Stimulated activated CD8-positive, alpha-beta memory T cell treated with anti-CD3 and anti-CD28 coated beads, Interleukin-7, amount 100 ng/mL, for 4 hours (primary cell): ENCODE results near the gene TSPAN4.

Experiments used
- DNase-seq, 2 donors: peaks; one replicate each; pipeline ENCODE4 v3.0.0-alpha.2; 2020; ENCODE audit warnings: low read depth in 2 of 2

TSPAN4 gene

GRCh38 chr11:836274-836673 lies 6.4 kb upstream of the TSPAN4 start:
- no peak for DNase-seq

GRCh38 chr11:836700-837099 lies 6.0 kb upstream of the TSPAN4 start:
- DNase-seq: no peak

DNA sequence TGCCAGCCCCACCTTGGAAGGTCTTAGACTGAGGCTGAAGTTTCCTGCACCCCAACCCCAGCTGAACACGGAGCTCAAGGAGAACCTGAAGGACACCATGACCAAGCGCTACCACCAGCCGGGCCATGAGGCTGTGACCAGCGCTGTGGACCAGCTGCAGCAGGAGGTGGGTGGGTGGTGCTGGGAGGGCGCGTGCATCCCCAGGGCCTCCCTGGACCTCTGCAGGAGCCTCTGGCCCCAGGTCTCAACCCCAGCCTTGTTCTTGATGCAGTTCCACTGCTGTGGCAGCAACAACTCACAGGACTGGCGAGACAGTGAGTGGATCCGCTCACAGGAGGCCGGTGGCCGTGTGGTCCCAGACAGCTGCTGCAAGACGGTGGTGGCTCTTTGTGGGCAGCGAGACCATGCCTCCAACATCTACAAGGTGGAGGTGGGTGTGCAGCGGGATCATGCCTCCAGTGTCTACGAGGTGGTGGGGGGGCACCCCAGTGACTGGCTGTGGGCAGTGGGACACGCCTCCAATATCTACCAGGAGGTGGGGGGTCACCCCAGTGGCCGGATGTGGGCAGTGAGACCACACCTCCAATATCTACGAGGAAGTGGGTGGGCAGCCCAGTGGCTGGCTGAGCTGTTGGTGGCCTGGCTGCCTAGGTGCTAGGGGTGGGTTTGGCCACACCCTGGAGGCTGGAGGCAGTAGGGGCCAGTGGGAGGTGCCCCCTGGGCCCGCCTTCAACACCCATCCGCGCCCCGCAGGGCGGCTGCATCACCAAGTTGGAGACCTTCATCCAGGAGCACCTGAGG lies 5.3 kb upstream of the TSPAN4 start:
- DNase-seq: no peak

DNA sequence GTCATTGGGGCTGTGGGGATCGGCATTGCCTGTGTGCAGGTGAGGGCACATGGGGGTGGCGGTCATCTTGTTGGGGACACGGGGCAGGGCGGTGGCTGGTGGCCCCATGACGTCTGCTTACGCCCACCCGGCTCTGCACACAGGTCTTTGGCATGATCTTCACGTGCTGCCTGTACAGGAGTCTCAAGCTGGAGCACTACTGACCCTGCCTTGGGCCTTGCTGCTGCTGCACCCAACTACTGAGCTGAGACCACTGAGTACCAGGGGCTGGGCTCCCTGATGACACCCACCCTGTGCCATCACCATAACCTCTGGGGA lies 4.7 kb upstream of the TSPAN4 start:
- no peak for DNase-seq

DNA sequence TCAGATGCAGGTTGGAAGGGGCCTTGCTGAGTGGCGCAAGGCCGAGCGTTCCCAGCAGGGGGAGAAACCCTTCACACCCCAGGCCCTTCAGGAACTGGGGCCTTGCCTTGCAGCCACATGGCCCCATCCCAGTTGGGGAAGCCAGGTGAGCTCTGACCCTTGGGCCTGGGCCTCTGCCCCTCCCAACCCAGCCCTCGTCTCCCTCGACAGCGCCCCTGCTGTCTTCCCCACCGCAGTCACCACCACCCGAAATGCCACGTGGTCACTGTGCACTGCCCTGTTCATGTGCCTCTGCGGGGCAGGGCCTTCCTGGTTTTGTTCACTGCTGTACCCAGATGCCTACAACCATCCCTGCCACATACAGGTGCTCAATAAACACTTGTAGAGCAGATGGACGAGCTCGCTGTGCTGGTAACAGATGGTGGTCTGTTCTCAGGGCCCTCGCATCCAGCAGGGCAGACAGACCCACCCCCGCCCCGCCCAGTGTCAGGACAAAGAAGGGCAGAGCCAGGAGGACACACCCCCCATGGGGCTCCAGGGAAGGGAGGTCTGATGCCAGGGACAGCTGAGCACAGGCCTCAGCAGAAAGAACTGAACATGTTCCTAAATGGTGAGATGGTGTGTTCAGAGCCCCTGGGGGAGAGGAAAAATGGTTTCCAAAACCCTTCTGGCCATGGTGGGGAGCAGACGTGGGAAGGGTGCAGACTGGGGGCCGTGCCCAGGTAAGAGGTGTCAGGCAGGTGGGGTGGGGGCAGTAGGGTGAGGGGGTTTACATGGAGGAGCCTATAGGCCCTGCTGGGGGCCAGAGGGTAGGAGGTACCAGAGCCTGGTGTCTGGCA lies 4.0 kb upstream of the TSPAN4 start:
- no peak for DNase-seq

DNA sequence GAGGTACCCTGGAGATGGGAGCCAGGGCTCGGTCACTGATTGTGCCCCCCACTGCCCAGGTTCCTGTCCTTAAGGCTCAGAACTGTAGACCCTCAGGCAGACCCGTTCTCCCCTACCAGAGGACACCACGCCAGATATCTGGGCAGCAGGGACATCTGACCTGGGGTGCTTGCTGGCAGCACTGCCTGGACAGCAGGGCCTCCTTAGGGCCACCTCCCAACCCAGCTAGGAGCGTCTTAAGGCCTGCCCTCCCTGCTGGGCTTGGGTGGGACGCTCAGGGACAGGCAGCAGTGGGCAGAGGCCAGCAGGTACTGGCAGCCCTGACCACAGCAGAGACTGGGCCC lies 3.4 kb upstream of the TSPAN4 start:
- no peak for DNase-seq

DNA sequence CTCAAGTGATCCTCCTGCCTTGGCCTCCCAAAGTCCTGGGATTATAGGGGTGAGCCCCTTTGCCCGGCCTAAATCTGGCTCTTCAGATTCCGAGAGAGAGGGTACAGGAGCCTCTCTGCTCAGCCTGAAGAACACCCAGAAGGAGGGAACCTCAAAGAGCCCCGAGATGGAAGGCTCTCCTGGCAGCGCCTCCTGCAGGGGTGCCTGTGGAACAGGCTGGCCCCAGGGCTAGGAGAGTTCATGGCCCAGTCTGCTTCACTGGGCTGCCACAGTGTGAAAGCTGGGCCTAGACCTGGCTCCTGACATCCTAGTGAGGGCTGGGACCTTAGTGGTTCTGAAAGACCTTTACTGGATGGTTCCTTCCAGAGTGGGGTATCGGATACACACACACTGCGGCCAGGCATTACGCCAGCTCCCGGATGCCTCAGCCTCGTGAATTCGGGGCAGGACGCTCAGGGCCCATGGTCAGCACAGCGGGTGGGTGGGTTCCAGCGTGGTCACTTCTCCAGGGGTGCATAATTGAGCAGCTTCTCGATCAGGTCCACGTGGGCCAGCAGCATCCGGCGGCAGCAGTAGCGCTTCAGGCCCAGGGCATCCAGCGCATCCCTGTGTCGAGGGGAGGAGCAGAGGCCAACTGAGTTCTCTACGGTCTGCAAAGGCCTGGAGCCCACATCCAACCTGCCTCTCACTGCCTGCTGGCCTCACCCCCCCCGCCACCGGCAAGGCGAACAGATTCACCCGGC lies 2.6 kb upstream of the TSPAN4 start:
- no peak for DNase-seq

- no peak for DNase-seq
Measured at GRCh38 chr11:841981-842369, 677 bp upstream of the TSPAN4 start.

DNA sequence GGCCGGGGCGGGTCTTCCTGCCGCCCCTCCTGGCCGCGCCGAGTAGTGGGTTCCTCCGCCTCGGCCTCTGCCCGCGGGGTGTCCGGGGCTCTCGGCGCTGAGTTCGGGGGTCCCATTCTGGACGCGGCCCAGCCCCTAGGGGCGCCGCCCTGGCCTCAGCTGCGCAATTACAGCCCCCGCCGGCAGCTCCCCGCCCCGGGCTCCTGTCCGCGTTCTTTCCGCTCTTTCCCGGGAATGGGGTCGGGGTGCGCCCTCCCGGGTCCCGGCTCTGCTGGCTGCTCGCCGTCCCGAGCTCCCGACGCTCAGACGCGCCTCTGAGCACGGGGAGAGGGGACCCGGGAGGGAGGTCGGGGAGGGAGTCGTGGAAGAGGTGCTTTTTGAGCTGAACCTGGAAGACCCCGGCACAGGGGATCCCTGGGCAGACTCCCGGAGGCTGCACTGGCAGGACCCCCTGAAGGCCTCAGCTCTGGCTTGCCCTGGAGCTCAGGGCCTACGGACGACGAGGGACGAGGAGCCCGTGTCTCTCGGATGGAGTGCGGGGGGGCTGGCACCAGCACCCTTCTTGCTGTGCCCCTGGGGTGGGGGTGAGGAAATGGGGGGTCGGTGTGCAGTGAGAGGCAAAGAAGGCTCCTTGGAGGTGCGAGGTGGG lies 558 bp downstream of the TSPAN4 start:
- DNase-seq: no peak

DNA sequence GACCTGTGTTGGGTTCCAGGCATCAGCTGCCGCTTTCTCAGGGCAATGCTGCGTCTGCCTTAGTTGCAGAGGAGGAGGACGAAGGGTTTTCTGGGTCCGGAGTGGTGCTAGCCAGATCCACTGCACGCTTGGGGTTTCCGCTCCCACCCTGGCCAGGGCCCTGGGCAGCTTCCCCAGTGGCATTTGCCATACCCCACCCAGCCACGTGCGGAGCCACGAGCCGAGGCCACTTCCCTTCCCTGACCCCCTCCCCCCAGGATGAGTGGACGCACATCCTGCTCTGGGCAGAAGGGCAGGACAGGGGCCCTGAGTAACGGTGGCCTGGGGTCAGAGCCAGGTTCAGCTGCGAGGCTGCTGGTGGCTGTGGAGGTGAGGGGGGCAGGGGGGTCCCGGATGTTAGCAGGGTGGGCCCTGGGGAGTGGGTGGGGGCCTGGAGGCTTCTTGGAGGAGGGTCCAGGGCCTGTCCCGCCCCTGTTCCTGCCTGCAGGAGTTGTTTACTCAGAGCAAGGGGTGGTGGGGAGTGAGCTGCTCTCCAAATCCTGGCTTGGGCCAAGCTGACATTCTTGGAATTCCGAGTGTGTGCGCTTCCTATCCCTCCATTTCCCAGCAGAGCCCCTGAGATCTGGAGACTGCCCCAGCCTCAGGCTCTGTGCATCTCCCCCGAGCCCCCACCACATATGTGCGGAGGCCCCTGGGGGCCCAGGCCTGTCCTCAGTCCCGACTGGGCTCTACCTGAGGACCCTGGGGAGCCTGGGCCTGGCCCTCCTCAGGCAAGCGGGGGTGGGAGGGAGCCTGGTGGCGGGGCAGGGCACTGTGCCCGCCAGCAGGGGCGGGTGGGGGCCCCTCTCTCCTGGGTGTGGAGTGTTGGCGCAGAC lies 1.4 kb downstream of the TSPAN4 start:
- DNase-seq: no peak

- no peak for DNase-seq
Measured at GRCh38 chr11:844693-845644, 2.3 kb downstream of the TSPAN4 start.

- no peak for DNase-seq
Measured at GRCh38 chr11:845872-846495, 3.3 kb downstream of the TSPAN4 start.

DNA sequence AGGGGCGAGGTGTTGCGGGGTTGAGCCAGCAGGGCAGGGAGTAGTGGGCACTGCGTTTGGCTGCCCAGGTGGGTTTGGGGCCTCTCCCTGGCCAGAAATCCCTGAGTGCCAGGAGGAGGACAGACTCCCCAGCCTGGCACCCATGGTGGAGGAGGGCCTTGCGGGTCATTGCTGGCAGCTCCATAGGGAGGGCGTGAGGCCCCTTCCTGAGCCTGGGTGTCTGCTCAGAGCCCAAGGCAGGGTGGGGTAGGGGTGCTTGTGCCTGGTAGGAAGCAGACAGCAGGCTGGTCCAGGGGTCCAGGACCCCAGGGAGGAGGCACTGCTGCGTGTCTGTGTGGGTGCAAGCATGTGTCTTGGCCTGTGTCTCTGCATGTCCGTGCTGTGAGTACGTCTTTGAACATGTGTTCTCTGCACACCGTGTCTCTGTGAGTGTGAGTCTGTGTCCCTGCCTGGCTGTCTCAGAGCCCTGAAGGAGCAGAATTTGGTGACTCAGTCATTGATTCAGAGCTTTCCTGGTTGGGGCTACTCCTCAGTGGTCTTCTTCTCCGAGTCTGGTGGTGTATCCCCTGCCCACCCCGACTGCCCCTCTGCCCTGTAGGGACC lies 3.9 kb downstream of the TSPAN4 start:
- no peak for DNase-seq

GRCh38 chr11:847876-848275 lies 5.2 kb downstream of the TSPAN4 start:
- DNase-seq: no peak

- DNase-seq: peak in 1 of 2 donors; percentile 51
Measured at GRCh38 chr11:848380-848931, 5.8 kb downstream of the TSPAN4 start.

DNA sequence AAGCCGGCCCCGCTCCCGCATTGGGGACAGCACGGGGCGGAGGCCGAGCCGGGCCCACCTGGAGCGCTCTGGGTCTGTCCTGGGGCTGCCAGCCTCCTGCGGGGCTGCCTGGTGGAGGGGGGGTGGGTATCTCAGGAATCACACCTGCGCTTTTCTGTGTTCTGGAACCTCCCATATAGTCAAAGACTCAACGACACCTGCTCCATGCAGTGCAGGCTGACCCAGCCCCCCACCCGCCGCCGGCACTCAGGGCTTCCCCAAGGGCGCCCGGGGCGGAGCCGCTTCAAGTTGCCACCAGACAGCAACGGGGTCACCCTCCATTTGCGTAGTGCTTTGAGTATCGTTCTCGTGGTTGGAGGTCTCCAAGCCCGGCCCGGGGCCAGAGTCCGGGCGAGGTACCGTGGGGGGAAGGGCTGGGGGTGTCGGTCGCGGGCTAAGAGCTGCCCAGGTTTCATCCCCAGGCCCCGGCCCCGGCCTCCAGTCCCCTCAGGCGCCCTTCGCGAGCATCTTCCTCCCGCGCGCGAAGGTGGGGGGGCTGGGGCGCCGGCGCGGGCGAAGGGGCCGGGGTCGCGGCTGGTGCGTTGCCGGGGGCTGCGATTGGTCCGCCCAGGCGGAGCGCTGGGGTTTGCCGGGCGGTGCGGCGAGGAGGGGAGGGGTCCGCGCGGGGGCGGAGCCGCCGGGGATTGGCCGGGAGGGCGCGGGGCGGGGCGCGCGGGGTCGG lies 6.6 kb downstream of the TSPAN4 start:
- no peak for DNase-seq

- DNase-seq: no peak
Measured at GRCh38 chr11:849951-850774, 7.5 kb downstream of the TSPAN4 start.
